NCI-H460 (cell line): ENCODE results near the gene BFSP2. TPM values are rescaled to one million over a fixed set of nuclear protein-coding genes. Genes with fewer than 3 reads are reported as not detected.

Experiments used
- DNase-seq: peaks from one replicate; pipeline ENCODE4 v3.0.0-alpha.2; 2016; ENCODE audit warnings: low read depth; ENCODE audit errors: extremely low read depth
- polyA plus RNA-seq: library from polyadenylated mRNA; depleted of rRNA; stranded (reverse); fragments of >200 nt; gene quantifications from 2 replicates; pipeline ENCODE4 v1.2.3, GENCODE V29; 2014; cell fraction: nucleus; rRNA removed
- total RNA-seq: library from RNA; depleted of rRNA; stranded (reverse); fragments of >200 nt; shearing (Covaris generic); gene quantifications from 2 replicates; pipeline ENCODE4 v1.2.3, GENCODE V29; 2014; rRNA removed

BFSP2 gene
- not detected in 2 replicates for total RNA-seq
- not detected in 2 replicates for polyA plus RNA-seq

DNA sequence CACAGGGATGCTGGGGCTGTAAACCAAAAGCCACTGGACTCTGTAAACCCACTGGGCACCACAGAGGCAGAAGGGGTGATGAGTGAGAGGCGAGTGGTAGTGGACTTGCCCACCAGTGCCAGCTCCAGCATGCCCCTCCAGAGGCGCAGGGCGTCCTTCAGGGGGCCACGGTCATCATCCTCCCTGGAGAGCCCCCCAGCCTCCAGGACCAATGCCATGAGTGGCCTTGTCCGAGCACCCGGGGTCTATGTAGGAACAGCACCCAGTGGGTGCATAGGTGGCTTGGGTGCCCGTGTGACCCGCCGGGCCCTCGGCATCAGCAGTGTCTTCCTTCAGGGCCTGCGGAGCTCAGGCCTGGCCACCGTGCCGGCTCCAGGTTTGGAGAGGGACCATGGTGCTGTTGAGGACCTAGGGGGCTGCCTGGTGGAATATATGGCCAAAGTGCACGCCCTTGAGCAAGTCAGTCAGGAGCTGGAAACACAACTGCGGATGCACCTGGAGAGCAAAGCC lies at the start of gene BFSP2:
Gene BFSP2, plus strand, starts transcription at position 51 of the 510 bp plus-strand sequence. Its CDS starts 28 bp downstream, at position 79.
- no peak for DNase-seq

- no peak for DNase-seq
These were observed 45.1 kb upstream of the BFSP2 start for GRCh38 chr3:133354721-133355120.

- no peak for DNase-seq
These were observed 39.4 kb upstream of the BFSP2 start for GRCh38 chr3:133360476-133360875.

DNA sequence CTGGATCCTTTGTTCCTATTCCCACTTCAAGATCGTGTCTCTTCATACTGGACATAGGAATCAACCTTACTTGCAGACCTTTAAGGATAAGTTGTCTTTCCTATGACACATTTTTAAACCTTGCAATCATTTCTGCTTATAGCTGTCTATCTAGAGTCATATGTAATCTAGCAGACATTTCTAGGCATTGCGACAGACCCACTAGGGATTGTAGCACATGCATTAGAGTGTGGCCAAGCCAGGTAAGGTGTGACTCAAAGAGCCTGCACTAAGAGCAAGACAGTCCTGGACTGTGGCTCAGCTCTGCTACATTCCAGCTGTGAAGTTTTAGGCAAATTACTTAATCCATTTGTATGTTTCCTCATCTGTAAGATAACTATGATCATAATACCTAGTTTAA lies 38.8 kb upstream of the BFSP2 start:
- DNase-seq = no peak

- no peak for DNase-seq
These were observed 38.4 kb upstream of the BFSP2 start for GRCh38 chr3:133361435-133361834.

DNA sequence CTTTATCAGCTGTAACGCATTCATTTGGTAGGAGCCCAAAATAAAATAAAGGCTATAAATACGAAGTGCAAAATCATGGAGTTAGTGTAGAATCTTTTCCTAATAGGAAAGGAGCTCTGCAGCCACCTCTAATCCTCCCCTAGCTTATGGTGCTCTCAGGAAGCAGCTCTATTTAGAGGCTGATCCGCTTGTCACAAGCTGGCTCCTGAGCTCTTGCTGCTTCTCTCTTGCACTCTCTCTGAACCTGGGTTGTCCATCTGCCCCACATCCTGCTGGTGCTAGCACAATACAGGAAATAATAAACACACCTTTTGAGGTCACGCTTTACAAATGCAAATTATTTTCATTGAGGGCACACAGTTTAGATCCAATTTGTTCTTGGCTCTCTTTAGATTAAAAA lies 37.3 kb upstream of the BFSP2 start:
- DNase-seq = no peak

DNA sequence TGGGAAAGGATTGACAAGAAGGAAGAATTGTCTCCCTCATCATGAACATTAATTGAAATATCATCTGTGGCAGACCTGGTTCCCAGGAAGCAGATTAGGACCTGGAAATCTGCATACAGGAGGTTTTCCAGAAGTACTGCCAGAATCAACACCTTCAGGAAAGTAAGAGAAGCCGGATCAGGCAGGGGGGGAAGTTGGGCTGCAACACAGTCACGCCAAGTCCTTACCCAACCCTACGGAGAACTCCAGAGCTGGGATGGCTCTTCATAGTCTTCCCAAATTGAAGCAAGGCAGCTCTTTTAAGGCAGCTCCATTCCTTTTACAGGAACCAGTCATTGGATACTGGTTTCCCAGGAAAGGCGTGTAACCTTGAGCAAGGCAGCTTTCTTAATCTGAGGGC lies 35.2 kb upstream of the BFSP2 start:
- no peak for DNase-seq

- DNase-seq = no peak
These were observed 32.9 kb upstream of the BFSP2 start for GRCh38 chr3:133366921-133367320.

- DNase-seq = no peak
These were observed 32.5 kb upstream of the BFSP2 start for GRCh38 chr3:133367403-133367802.

- no peak for DNase-seq
These were observed 31.9 kb upstream of the BFSP2 start for GRCh38 chr3:133367956-133368355.

GRCh38 chr3:133368371-133369067 lies 31.3 kb upstream of the BFSP2 start:
- DNase-seq = no peak

DNA sequence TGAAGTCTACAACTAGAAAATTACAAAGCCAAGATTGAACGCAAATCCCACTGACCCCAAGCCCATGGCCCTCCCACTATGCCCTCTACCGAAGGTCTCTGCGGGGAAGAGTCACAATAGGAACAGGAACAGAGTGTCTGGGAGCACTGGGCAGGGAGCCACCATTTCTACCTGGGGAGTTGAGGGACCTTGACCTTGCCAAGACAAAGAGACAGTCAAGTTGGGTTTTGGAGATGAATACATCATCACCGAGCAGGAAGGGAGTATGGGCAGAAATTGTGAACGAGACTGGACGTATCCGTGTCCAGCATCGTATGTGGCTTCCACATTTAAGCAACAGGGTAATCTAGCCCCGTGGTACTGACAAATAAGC lies 30.8 kb upstream of the BFSP2 start:
- DNase-seq = no peak

DNA sequence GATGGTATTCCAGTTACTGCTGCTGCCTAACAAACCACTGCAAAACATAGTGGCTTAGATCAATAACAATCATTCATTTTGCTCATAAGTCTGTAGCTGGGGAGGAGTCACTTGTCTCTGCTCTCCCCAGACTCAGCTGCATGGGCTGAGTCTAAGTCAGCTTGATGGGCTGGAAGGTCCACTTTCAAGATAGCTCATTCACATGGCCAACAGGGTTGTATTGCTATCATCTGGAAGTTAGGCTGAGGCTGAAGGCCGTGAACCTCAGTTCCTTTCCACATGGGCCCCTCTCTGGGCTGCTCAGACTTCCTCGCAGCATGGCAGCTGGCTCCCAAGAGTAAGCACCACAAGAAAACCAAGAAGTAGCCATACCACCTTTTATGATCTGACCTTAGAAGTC lies 28.7 kb upstream of the BFSP2 start:
- no peak for DNase-seq

- no peak for DNase-seq
These were observed 28.2 kb upstream of the BFSP2 start for GRCh38 chr3:133371676-133372075.

- DNase-seq = no peak
These were observed 25.0 kb upstream of the BFSP2 start for GRCh38 chr3:133374708-133375402.

DNA sequence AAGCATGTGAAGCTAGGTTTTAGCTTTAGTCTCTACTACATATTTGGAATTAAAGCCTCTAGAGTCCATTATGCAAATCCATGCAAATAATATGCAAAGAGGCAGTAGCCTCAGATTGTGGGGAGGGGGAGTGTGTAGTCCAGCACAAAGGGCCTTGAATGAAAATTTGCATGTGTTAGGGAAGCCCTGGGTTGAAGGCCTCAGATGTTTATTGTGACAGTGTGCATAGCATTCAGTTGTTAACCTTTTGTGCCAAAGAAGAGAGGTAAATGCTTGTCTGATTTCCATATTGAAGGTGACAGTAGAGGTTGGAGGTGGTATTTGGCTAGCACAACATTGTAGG lies 24.5 kb upstream of the BFSP2 start:
- no peak for DNase-seq

DNA sequence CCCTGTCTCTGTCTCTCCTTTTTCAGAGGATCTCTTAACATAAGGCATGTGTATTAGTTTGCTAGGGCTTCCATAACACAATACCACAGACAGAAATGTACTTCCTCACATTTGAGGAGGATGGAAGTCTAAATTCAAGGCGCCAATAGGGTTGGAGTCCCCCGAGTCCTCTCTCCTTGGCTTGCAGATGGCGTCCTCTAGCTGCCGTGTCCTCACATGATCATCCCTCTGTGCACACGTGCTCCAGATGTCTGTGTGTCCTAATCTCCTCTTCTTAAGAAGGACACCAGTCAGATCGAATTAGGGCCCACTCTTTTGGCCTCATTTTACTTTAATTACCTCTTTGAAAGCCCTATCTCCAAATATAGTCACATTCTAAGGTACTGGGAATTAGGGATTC lies 23.0 kb upstream of the BFSP2 start:
- no peak for DNase-seq

- peak; percentile 20 for DNase-seq
These were observed 22.5 kb upstream of the BFSP2 start for GRCh38 chr3:133377396-133377795.

DNA sequence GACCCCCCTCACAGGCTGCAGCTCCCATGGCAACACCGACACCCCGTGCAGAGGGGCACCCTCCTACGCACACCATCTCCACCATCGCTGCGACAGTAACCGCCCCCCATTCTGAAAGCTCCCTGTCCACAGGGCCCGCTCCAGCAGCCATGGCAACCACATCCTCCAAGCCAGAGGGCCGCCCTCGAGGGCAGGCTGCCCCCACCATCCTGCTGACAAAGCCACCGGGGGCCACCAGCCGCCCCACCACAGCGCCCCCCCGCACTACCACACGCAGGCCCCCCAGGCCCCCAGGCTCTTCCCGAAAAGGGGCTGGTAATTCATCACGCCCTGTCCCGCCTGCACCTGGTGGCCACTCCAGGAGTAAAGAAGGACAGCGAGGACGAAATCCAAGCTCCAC lies 19.9 kb upstream of the BFSP2 start:
- no peak for DNase-seq

- DNase-seq = no peak
These were observed 19.2 kb upstream of the BFSP2 start for GRCh38 chr3:133380481-133381225.

DNA sequence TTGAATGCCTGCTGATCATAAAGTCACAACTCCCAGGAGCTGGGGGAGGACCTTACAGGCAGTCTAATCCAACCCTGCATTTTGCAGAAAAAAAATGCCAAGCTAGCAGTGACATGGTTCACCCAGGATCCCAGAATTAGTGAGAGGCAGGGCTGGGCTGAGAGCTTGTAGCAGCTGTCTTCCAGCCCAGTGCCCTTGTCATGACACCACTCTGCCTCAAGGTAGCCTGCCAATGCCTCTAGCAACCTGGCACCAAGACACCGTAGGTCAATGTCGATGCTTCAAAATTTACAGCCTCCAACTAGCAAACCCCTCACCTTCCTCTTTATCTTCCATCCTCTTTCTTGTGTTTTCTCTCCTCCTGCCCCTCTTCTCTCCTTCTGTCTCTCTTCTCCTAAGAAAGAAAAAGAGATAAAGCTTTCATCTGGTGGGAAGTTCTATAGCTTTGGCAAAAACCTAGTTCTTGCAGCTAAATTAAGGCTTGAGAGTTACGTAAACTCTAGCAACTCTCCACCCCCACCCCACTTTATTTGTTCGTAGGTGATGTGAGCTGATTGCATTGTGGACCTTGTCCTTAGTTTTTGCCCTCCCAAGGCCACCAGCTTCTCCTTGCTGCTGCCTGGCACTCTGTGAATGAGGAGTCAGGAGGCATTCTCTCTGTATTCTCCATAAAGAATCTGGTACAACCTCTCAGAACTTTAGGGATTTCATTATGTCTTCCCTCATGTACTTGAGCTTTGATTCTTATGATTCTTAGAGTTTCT lies 18.3 kb upstream of the BFSP2 start:
- no peak for DNase-seq
